ENCODE measurements around the gene TIMELESS.
"Not testable (repeated sequence)": the region's sequence is repeated elsewhere in the genome, so short reads cannot be mapped to it uniquely, and the experiment has no call there.

Gene TIMELESS

DNA sequence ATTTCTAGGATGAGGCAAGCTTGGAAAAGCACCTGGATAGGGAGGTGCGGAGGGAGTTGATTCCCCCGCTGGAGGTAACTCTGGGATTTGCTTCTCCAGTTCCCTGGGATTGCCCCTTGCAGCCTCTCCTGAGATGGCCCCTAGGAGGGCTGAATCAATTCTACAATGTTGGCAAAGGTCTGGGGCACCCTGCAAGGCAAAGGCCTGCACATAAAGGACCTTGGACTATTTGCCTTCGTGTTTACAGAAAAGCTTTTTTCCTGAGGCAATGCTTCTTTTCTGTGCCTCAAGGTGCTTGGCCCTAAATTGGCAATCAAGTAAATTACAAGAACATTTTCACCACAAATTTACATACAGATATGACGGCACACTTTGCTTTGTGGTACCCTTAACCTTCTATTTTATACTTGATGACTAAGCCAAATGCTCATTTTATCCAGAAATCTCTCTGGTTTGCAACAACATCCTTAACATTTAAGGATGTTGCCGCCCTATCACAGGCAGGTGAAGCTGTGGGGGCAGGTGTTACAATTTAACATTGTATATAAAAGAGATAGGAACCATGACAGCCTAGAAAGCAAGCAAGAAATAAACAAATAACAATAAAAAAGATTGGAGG lies 40.3 kb downstream of the TIMELESS start:
- no peak for DNase-seq

DNA sequence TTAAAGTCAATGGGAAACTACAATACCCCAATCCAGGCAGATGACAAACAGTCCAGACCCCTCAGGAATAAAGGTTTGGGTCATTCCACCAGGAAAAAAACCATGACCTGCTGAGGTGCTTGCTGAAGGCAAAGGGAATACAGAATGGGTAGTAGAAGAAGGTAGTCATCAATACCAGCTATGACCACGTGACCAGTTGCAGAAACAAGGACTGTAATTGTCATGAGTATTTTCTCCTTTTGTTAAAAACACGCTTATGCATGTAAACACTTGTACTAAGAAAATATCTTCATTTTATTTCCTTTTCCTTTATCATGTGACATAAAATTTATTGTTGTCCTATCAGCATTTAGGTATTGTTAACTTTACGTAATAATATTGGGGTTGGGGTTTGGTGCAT lies 45.0 kb downstream of the TIMELESS start:
- DNase-seq: not testable (repeated sequence)

DNA sequence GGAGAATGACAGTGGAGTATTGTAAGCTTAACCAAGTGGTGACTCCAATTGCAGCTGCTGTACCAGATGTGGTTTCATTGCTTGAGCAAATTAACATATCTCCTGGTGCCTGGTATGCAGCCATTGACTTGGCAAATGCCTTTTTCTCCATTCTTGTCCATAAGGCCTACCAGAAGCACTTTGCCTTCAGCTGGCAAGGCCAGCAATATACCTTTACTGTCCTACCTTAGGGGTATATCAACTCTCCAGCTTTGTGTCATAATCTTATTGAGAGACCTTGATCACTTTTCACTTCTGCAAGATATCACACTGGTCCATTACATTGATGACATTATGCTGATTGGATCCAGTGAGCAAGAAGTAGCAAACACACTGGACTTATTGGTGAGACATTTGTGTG lies 47.6 kb downstream of the TIMELESS start:
- not testable (repeated sequence) for DNase-seq

DNA sequence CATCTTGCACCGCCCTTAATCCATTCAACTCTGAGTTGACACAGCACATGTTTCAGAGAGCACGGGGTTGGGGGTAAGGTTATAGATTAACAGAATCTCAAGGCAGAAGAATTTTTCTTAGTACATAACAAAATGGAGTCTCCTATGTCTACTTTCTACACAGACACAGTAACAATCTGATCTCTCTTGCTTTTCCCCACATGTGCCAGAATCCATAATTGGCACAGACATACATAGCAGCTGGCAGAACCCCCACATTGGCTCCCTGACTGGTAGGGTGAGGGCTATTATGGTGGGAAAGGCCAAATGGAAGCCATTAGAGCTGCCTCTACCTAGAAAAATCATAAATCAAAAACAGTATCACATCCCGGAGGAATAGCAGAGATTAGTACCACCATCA lies 48.1 kb downstream of the TIMELESS start:
- DNase-seq: not testable (repeated sequence)

DNA sequence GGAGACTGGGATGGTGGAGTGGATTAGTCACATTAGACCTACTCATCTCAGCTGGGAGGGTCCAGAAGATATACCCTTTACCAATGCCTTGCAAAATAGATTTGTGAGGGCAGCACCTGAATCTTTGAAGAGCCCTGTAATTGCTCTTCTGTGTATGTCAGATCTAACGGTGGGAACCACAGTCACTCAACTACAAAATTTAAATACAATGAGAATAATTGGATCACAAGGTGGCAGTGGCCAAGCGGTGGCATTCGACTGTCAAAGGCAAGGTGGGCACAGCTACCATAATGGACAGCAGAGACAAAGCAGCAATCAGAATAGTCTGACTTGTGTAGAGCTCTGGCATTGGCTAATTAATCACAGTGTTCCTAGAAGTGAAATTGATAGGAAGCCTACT lies 49.8 kb downstream of the TIMELESS start:
- not testable (repeated sequence) for DNase-seq

DNA sequence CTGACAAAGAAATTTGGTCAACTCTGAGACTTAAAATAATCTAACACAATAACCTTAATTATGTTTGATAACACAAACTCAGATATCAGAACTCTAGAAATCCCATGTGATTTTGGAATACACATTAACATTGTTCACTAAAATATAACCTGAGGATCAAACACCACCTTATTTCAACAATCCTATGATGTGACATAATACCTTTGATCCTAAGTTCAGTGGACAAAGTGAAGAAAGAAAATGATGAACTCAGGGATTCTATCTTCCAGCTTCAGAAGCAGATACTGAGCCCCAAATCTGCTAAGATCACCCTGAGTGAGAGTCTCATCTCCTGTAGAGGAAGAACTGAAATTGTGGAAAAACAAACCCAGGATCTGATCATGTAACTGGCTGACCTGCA lies 50.9 kb downstream of the TIMELESS start:
- no peak for DNase-seq

DNA sequence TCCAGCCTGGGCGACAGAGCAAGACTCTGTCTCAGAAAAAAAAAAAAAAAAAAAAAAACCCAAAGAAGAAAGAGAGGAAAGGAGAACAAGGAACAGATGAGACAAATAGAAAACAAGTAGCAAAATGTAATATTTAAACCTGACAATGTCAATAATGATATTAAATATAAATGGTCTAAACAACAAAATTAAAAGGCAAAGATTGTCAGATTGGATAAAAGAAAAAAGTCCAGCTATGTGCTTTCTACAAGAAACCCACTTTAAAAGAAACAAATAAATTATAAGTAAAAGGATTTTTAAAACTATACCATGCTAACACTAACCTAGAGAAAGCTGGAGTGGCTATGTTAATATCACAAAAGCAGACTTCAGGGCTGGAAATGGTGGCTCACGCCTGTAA lies 56.9 kb downstream of the TIMELESS start:
- DNase-seq: no peak

DNA sequence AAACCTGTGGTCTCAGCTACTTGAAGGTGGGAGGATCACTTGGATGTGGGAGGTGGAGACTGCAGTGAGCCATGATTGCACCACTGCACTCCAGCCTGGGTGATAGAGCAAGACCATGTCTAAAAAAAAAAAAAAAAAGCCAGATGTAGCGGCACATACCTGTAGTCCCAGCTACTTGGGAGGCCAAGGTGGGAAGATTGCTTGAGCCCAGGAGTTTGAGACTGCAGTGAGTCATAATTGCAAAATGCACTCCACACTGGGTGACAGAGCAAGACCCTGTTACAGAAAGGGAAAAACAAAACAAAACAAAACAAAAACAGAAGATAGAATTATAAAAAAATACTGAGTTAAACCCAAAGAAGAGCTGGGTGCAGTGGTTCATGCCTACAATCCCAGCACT lies 57.5 kb downstream of the TIMELESS start:
- DNase-seq: no peak

DNA sequence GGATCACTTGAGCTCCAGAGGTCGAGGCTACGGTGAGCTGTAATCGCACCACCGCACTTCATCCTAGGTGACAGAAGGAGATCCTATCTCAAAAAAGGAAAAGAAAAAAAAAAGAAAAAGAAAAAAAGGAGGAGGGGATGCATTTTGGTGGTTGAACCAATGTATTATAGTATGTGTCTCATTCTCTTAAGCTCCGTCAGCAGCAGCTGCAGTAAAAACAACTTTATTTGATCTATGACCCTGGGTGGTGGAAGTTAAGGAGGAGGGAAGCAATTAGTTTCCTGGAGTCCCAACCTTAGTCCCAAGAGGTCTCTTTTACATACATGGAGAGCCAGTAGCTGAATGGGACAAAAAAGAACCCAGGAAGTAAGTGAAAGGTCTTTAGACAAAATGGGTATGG lies 59.8 kb downstream of the TIMELESS start:
- DNase-seq: no peak

DNA sequence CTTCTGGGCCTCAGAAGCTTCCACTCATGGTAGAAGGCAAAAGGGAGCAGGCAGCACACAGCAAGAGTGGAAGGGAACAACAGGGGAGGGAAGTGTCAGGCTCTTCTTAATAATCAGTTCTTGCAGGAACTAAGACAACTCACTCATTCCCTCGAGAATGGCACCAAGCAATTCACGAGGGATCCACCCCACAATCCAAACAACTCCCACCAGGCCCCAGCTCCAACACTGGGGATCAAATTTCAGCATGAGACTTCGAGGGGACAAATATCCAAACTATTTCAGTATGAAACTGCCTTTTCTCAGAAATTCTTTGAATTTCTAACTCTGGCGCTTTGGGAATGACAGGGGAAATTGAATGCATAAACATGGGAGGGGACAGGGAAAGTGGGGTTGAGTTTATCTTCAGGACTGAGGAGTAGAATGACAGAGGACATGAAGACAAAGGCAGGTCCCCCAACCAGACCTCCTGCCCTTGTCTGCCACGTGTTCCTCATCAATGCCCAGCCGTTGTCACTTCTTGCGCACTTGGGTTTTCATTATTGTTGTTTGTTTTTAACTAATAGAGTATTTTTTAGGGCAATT lies 62.0 kb downstream of the TIMELESS start:
- DNase-seq: no peak

DNA sequence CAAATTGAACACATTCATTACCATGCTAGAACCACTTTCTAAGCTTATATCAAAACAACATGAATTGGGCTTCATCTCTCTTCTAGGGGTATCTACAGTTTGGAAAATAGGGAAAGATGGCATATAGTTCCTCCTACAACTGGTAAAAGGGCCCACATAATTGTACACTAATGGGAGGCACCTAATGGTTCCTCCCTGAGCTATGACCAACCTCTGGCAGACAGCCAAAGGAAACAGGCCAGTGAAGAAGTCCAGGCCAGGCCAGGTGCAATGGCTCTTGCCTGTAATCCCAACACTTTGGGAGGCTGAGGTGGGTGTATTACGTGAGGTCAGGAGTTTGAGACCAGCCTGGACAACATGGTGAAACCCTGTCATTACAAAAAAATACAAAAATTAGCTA lies 63.4 kb downstream of the TIMELESS start:
- DNase-seq: no peak

DNA sequence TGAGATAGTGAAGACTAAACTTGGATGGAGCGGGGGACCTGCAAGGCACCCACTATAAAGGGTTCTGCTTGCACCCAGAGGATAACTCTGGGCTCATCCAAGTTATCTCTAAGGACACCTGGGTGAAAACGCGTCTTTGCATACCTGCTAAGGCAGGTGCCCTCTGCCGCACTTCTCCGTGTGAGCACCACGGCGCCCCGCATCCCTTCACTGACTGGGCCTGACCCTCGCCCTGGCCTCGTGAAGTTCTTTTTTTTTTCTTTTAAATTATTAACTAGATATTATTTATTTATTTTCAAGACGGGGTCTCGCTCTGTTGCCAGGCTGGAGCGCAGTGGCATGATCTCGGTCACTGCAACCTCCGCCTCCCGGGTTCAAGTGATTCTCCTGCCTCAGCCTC lies 66.6 kb downstream of the TIMELESS start:
- DNase-seq: no peak

DNA sequence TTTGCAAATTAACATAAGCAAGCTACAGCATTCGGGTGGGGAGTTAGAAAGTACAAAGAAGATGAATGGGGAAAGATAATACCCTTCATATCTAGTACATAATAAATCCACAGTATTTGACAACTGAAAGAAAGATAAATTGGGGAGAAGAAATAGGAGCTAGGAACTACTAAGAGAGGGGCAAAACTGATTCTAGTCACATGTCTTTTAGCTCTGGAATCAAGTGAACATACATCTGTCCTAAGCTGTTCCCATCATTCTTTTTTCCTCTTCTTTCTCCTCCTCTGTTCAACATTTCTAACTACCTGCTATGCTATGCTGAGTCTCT lies 71.3 kb downstream of the TIMELESS start:
- no peak for DNase-seq

DNA sequence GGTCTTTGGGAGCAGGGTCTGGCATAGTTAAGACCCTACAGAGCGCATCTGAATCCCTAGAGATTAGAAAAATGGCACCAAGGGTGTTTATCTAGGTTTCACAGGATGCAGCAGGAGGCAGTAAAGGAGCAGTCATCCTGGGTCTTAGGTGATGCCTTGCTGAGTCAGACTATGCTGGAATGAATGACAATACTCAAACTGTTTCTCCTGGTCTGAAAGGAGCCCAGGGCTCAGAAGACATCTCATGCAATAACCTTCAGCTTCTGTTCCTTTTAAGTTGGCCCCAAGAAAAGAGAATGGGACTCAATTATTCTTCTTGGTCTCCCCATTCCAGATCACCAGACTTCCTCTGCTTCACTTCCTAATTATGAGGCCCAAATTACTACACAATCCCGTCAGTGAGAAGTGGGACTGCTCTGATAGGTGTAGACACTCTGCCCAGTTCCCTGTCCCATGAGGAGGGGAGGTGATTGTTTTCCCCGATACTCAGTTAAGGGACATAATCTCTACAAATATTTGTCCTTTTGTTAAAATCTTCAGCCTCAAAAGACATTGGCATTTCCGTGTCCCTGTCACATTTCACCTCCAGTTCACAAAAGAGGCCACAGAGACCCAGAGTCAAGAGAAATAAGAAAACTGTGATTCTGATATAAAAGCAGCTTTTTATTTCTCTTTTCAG lies 71.8 kb downstream of the TIMELESS start:
- DNase-seq: no peak

DNA sequence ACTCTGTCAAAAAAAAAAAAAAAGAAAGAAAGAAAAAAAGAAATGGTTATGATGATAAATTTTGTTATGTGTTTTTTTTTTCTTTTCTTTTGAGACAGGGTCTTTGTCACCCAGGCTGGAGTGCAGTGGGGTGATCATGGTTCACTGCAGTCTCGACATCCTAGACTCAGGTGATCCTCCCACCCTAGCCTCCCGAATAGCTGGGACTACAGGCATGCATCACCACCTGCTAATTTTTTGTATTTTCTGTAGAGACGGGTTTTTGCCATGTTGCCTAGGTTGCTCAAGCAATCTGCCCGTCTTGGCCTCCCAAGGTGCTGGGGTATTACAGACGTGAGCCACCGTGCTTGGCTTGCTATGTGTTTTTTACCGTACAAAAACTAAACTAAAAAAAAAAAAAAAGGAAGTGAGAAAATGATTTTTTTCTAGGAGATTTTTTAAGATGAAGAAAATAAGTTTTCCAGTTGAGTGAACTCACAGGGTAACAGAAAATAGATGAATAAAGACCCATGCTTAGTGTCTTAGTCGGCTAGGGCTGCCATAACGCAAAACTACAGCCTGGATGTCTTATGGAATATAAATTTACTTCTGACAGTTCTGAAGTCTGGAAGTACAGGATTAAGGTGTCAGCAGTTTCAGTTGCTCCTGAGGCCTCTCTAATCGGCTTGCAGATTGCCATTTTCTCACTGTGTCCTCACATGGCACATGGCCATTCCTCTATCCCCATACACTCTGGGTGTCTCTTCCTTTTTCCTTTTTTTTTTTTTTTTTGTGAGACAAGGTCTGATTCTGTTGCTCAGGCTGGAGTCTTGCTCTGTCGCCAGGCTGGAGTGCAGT lies 73.4 kb downstream of the TIMELESS start:
- no peak for DNase-seq

DNA sequence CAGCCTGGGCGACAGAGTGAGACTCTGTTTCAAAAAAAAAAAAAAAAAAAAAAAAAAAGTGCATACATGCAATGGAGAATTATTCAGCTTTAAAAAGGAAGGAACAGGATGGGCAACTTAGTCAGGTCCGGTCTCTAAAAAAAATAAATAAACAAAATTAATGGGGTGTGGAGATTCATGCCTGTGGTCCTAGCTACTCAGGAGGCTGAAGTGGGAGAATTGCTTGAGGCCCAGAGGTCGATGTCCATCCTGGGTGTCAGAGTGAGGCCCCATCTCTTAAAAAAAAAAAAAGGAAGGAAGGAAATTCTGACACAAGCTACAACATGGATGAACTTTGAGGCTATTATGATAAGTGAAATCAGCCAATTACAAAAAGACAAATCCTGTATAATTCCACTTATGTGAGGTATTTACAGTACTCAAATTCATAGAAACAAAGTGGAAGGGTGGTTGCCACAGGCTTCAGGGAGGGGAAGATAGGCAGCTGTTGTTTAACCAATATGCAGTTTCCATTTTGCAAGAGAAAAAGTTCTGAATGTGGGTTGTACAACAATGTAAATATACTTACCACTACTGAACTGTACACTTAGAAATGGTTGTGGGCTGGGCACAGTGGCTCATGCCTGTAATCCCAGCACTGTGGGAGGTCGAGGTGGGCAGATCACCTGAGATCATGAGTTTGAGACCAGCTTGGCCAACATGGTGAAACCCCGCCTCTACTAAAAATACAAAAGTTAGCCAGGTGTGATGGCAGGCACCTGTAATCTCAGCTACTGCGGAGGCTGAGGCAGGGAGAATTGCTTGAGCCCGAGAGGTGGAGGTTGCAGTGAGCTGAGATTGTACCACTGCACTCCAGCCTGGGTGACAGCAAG lies 74.3 kb downstream of the TIMELESS start:
- DNase-seq: no peak

DNA sequence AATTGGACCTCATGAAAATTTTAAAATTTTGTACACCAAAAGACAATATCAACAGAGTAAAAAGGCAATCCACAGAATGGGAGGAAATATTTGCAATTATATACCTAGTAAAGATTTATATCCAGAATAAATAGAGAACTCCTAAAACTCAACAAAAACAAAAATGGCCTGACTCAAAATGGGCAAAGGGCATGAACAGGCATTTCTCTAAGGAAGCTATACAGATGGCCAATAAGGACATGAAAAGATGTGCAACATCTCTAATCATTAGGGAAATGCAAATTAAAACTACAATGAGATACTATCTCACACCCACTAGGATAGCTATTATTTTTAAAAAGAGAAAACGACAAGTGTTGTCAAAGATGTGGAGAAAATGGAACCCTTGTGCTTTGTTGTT lies 75.7 kb downstream of the TIMELESS start:
- no peak for DNase-seq

DNA sequence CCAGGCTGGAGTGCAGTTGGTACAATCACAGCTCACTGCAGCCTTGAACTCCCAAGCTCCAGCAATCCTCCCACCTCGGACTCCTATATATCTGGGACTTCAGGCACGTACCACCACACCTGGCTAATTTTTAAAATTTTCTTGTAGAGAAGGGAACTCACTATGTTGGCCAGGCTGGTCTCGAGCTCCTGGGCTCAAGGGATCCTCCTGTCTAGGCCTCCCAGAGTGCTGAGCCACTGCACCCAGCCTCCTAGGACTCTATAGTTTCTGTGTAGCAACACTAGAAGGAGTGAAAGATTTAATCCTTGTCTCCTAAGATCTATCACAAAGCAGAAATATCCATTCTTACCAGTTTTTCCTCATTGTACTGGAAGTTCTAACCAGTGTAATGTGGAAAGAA lies 82.3 kb downstream of the TIMELESS start:
- DNase-seq: no peak
